ENCODE measurements around the gene NPC1. TPM values are rescaled to one million over a fixed set of nuclear protein-coding genes. Genes with fewer than 3 reads are reported as not detected.

NPC1 gene
- total RNA-seq, 4 donors from 2014 or later: 35.7 to 99.4 (median 46.2) TPM

- H3K4me3 ChIP-seq: no peak overlapping the region
- no peaks in the 10 kb centered on the region for H3K4me1 ChIP-seq
- TF ChIP-seq POLR2A (IDR thresholded peaks at IDR 0.05): no peak
- H3K9me3 ChIP-seq: no peaks in the 10 kb centered on the region
- in situ Hi-C loops (cut with MboI; ENCODE audit: low sequenced_read_pairs in 4 of 4) (no loop called here), intact Hi-C loops (cut with DNase I; ENCODE audit: low total_unique reads) (no loop called here)
- no peaks in the 10 kb centered on the region for H3K36me3 ChIP-seq
- no peak overlapping the region for H3K27ac ChIP-seq
- no peak for DNase-seq
- H3K27me3 ChIP-seq: no peaks in the 10 kb centered on the region
- ATAC-seq: no peak
Observed at GRCh38 chr18:23608211-23608610, 21.9 kb upstream of the NPC1 start.

DNA sequence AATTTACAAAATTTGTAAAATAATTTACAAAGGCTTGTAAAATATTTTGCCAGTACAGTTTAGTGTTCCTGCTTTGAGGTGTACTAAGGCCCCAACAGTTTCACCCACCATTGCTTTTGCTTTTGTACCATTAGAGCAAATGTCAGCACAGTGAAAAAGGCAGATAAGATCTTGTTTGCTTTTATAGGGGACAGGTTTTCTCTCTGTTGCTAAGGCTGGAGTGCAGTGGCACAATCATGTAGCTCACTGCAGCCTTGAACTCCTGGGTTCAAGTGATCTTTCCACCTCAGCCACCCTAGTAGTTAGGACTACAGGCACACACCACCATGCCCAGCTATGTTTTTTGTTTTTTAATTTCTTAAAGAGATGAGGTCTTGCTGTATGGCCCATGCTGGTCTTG, 19.6 kb upstream of the NPC1 start:
- H3K4me3 ChIP-seq: no peak overlapping the region
- no peaks in the 10 kb centered on the region for H3K4me1 ChIP-seq
- no peaks in the 10 kb centered on the region for H3K9me3 ChIP-seq
- H3K36me3 ChIP-seq: no peaks in the 10 kb centered on the region
- no peaks in the 10 kb centered on the region for H3K27me3 ChIP-seq
- TF ChIP-seq CTCF (IDR thresholded peaks at IDR 0.05 in 4 of 5, conservative IDR thresholded peaks at IDR 0.05 in 1 of 5): no peak
- no peak for TF ChIP-seq POLR2A (IDR thresholded peaks at IDR 0.05)
- H3K27ac ChIP-seq: no peak overlapping the region
- in situ Hi-C loops (cut with MboI; ENCODE audit: low sequenced_read_pairs in 4 of 4): no loop called here
- intact Hi-C loops (cut with DNase I; ENCODE audit: low total_unique reads): no loop called here
- DNase-seq: no peak
- no peak for ATAC-seq

GRCh38 chr18:23599809-23600208, 13.5 kb upstream of the NPC1 start:
- TF ChIP-seq CTCF (IDR thresholded peaks at IDR 0.05 in 4 of 5, conservative IDR thresholded peaks at IDR 0.05 in 1 of 5) (no peak), POLR2A (IDR thresholded peaks at IDR 0.05) (no peak)
- no peaks in the 10 kb centered on the region for H3K9me3 ChIP-seq
- in situ Hi-C loops (cut with MboI; ENCODE audit: low sequenced_read_pairs in 4 of 4) (loop anchor here in 1 of 4 donors (25.0 kb wide), 1 partner anchor 463 kb away; the partner anchor contains the start of gene CABLES1), intact Hi-C loops (cut with DNase I; ENCODE audit: low total_unique reads) (no loop called here)
- no peaks in the 10 kb centered on the region for H3K27me3 ChIP-seq
- no peaks in the 10 kb centered on the region for H3K4me1 ChIP-seq
- no peaks in the 10 kb centered on the region for H3K36me3 ChIP-seq
- H3K4me3 ChIP-seq: no peak overlapping the region
- ATAC-seq (no peak), DNase-seq (no peak)
- no peak overlapping the region for H3K27ac ChIP-seq

DNA sequence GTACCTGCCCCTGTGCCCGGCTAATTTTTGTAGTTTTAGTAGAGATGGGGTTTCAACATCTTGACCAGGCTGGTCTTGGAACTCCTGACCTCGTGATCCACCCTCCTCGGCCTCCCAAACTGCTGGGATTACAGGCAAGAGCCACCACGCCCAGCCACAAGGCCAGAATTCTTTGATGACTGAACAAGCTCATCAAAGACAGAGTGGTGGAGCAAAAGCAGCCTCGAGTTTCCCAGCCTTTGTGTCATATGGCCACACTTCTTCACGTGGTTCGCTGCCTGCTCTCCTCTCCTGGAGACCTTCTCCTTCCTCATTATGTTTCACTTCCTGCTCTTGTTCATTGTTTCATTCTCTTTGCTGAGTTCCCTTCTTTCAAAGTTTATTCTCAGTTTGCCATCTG, 9.9 kb upstream of the NPC1 start:
- TF ChIP-seq CTCF (IDR thresholded peaks at IDR 0.05 in 4 of 5, conservative IDR thresholded peaks at IDR 0.05 in 1 of 5) (no peak), POLR2A (IDR thresholded peaks at IDR 0.05) (no peak)
- Histone ChIP-seq H3K4me1 (no peaks in the 10 kb centered on the region), H3K4me3 (no peak overlapping the region), H3K9me3 (no peaks in the 10 kb centered on the region), H3K27me3 (no peaks in the 10 kb centered on the region), H3K36me3 (no peaks in the 10 kb centered on the region), H3K27ac (no peak overlapping the region)
- in situ Hi-C loops (cut with MboI; ENCODE audit: low sequenced_read_pairs in 4 of 4) (loop anchor here in 1 of 4 donors (25.0 kb wide), 1 partner anchor 459 kb away; the partner anchor contains the start of gene CABLES1), intact Hi-C loops (cut with DNase I; ENCODE audit: low total_unique reads) (no loop called here)
- ATAC-seq: no peak
- peak in 1 of 2 donors; percentile 27 for DNase-seq

GRCh38 chr18:23595591-23595990, 9.3 kb upstream of the NPC1 start:
- ATAC-seq (no peak), DNase-seq (no peak)
- Histone ChIP-seq H3K9me3 (no peaks in the 10 kb centered on the region), H3K4me1 (no peaks in the 10 kb centered on the region), H3K36me3 (no peaks in the 10 kb centered on the region), H3K27me3 (no peaks in the 10 kb centered on the region), H3K4me3 (no peak overlapping the region), H3K27ac (no peak overlapping the region)
- intact Hi-C loops (cut with DNase I; ENCODE audit: low total_unique reads) (no loop called here), in situ Hi-C loops (cut with MboI; ENCODE audit: low sequenced_read_pairs in 4 of 4) (loop anchor here in 1 of 4 donors (25.0 kb wide), 1 partner anchor 458 kb away; the partner anchor contains the start of gene CABLES1)
- no peak for TF ChIP-seq CTCF (IDR thresholded peaks at IDR 0.05 in 4 of 5, conservative IDR thresholded peaks at IDR 0.05 in 1 of 5)
- TF ChIP-seq POLR2A (IDR thresholded peaks at IDR 0.05): no peak
